Measurements from ENCODE around the gene HSPA4. TPM values are rescaled to one million over a fixed set of nuclear protein-coding genes. Genes with fewer than 3 reads are reported as not detected.

The HSPA4 gene
- total RNA-seq: 10 to 100 TPM; 34.4 to 39.7 TPM
- polyA plus RNA-seq: 10 to 100 TPM; 22.1 to 29.5 TPM

DNA sequence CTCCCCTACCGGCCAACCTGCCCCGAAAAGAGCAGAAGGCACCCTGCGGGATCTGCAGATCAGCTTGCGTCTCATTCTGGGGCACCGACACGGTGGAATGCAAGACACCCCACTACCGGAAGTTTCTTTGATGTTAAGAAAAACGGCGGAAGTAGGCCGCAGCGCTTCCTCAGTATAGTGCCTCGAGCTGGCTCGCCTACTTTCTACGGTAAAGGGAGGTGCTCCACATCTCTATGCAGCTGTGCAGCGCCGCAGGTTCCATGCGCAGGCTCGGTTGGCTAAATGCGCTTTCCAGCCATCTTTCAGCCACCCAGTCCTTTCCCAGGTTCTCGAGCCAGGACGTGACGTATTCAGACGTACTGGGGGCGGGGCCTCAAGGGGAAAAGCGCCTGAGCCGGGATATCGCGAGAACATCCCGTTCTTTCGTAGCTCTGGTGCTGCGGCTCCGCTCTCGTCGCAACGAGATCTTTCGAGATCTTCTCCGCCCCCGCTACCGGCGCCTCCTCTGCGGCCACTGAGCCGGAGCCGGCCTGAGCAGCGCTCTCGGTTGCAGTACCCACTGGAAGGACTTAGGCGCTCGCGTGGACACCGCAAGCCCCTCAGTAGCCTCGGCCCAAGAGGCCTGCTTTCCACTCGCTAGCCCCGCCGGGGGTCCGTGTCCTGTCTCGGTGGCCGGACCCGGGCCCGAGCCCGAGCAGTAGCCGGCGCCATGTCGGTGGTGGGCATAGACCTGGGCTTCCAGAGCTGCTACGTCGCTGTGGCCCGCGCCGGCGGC lies at the start of gene HSPA4:
TSS of gene HSPA4 (plus strand) at position 472 of the 775 bp plus-strand sequence. CDS start at position 710, 238 bp downstream.
- TF ChIP-seq, protein P1, sequence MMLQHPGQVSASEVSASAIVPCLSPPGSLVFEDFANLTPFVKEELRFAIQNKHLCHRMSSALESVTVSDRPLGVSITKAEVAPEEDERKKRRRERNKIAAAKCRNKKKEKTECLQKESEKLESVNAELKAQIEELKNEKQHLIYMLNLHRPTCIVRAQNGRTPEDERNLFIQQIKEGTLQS (IDR thresholded peaks at IDR 0.05): no peak
- TF ChIP-seq TAF1 (conservative IDR thresholded peaks at IDR 0.05) (peak; percentile 92), RXRA (IDR thresholded peaks at IDR 0.05) (peak; percentile 33 to 42), FOXA1 (IDR thresholded peaks at IDR 0.05) (no peak), CTCF (IDR thresholded peaks at IDR 0.05; ENCODE audit: low read depth, low read length, missing input control) (no peak), HNF4G (IDR thresholded peaks at IDR 0.05) (no peak), FOXA2 (IDR thresholded peaks at IDR 0.05) (no peak), JUND (IDR thresholded peaks at IDR 0.05) (no peak), HNF4A (conservative IDR thresholded peaks at IDR 0.05) (no peak), EGR1 (IDR thresholded peaks at IDR 0.05; ENCODE audit: low read depth in 2 of 2) (peak; percentile 99 to 100), RAD21 (IDR thresholded peaks at IDR 0.05) (no peak), REST (IDR thresholded peaks at IDR 0.05) (peak; percentile 89), NR2F2 (IDR thresholded peaks at IDR 0.05) (no peak), GABPA (IDR thresholded peaks at IDR 0.05 in 1 of 2, conservative IDR thresholded peaks at IDR 0.05 in 1 of 2) (peak; percentile 79 to 93), YY1 (IDR thresholded peaks at IDR 0.05) (peak; percentile 98), MAX (IDR thresholded peaks at IDR 0.05) (peak; percentile 77), SP1 (IDR thresholded peaks at IDR 0.05) (peak; percentile 57)
- TF ChIP-seq, protein P2, sequence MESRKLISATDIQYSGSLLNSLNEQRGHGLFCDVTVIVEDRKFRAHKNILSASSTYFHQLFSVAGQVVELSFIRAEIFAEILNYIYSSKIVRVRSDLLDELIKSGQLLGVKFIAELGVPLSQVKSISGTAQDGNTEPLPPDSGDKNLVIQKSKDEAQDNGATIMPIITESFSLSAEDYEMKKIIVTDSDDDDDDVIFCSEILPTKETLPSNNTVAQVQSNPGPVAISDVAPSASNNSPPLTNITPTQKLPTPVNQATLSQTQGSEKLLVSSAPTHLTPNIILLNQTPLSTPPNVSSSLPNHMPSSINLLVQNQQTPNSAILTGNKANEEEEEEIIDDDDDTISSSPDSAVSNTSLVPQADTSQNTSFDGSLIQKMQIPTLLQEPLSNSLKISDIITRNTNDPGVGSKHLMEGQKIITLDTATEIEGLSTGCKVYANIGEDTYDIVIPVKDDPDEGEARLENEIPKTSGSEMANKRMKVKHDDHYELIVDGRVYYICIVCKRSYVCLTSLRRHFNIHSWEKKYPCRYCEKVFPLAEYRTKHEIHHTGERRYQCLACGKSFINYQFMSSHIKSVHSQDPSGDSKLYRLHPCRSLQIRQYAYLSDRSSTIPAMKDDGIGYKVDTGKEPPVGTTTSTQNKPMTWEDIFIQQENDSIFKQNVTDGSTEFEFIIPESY (IDR thresholded peaks at IDR 0.05): peak; percentile 100
- Histone ChIP-seq H3K27ac (ENCODE audit: low read depth in 1 of 2, low read length in 2 of 2) (peak within 1 kb of the TSS; percentile 99 to 100), H3K9ac (ENCODE audit: low read depth in 1 of 2, low read length in 2 of 2) (peak within 1 kb of the TSS; percentile 86 to 100), H3K4me1 (ENCODE audit: control insufficient read depth in 4 of 4, insufficient read depth in 4 of 4, low read length in 3 of 4) (peaks cover 6 to 29% (median 21%) of the 10 kb centered on the region in 4 donors), H3K27me3 (ENCODE audit: control insufficient read depth in 4 of 4, insufficient read depth in 4 of 4, low read length in 3 of 4) (no peaks in the 10 kb centered on the region), H3K9me3 (ENCODE audit: control insufficient read depth in 4 of 4, low read length in 3 of 4) (no peaks in the 10 kb centered on the region), H3K36me3 (ENCODE audit: control insufficient read depth in 4 of 4, insufficient read depth in 3 of 4, low read depth in 1 of 4, low read length in 3 of 4) (no peaks in the 10 kb centered on the region), H3K4me3 (ENCODE audit: low read depth in 1 of 3, low read length in 3 of 3) (peak within 1 kb of the TSS; percentile 70 to 98 (median 74))
- DNase-seq (ENCODE audit: low spot score): peak; percentile 98
- under 1% methylated on average over 68 of the region's 68 CpGs for WGBS

Measured in liver (tissue), 9 donors.